C4-2B (cell line): ENCODE data around the gene DHX34.

ENCODE experiments used
- CTCF ChIP-seq: fragments of 450-650 bp; conservative IDR thresholded peaks from 2 replicates; pipeline ENCODE4 v1.5.1; 2017; ENCODE audit warnings: mild to moderate bottlenecking
- ZFX ChIP-seq: fragments of 450-650 bp; IDR thresholded peaks from 2 replicates; pipeline ENCODE4 v1.6.1; 2017

- no peak for TF ChIP-seq CTCF
- TF ChIP-seq ZFX: no peak
Measured at GRCh38 chr19:47380559-47380958, 31.4 kb downstream of the DHX34 start.
